ENCODE results near the gene PPP1R13B. TPM values are rescaled to one million over a fixed set of nuclear protein-coding genes. Genes with fewer than 3 reads are reported as not detected.

Gene PPP1R13B
- total and polyA plus RNA-seq, 2 experiments from 2014 or later, result 88.5 to 124 TPM

- H3K4me1 ChIP-seq (ENCODE audit: low read depth), result no peaks in the 10 kb centered on the region
- TF ChIP-seq CTCF (IDR thresholded peaks at IDR 0.05; ENCODE audit: low read depth, low read length), result no peak
- peak overlapping the region; percentile 27 for H3K27ac ChIP-seq
- H3K4me3 ChIP-seq, result no peak overlapping the region
- no peaks in the 10 kb centered on the region for H3K27me3 ChIP-seq
- H3K9me3 ChIP-seq (ENCODE audit: low read depth), result no peaks in the 10 kb centered on the region
- H3K36me3 ChIP-seq, result peaks cover 73% of the 10 kb centered on the region
- no peak for DNase-seq (ENCODE audit: low read depth in 1 of 2, low spot score in 1 of 2)
Measured at GRCh38 chr14:103739793-103740501, 107.4 kb downstream of the PPP1R13B start.

GRCh38 chr14:103739466-103739792 lies 107.9 kb downstream of the PPP1R13B start:
- no peak overlapping the region for H3K4me3 ChIP-seq
- H3K27ac ChIP-seq, result peak overlapping the region; percentile 27
- no peaks in the 10 kb centered on the region for H3K9me3 ChIP-seq (ENCODE audit: low read depth)
- no peak for DNase-seq (ENCODE audit: low read depth in 1 of 2, low spot score in 1 of 2)
- peaks cover 71% of the 10 kb centered on the region for H3K36me3 ChIP-seq
- TF ChIP-seq CTCF (IDR thresholded peaks at IDR 0.05; ENCODE audit: low read depth, low read length), result no peak
- no peaks in the 10 kb centered on the region for H3K4me1 ChIP-seq (ENCODE audit: low read depth)
- H3K27me3 ChIP-seq, result no peaks in the 10 kb centered on the region

- peaks cover 71% of the 10 kb centered on the region for H3K36me3 ChIP-seq
- H3K9me3 ChIP-seq (ENCODE audit: low read depth), result no peaks in the 10 kb centered on the region
- H3K4me1 ChIP-seq (ENCODE audit: low read depth), result no peaks in the 10 kb centered on the region
- no peak overlapping the region for H3K4me3 ChIP-seq
- DNase-seq (ENCODE audit: low read depth in 1 of 2, low spot score in 1 of 2), result no peak
- TF ChIP-seq CTCF (IDR thresholded peaks at IDR 0.05; ENCODE audit: low read depth, low read length), result no peak
- no peaks in the 10 kb centered on the region for H3K27me3 ChIP-seq
- peak overlapping the region; percentile 27 for H3K27ac ChIP-seq
Measured at GRCh38 chr14:103738701-103739451, 108.5 kb downstream of the PPP1R13B start.

GRCh38 chr14:103738166-103738565 lies 109.2 kb downstream of the PPP1R13B start:
- DNase-seq (ENCODE audit: low read depth in 1 of 2, low spot score in 1 of 2), result no peak
- Histone ChIP-seq H3K4me3 (no peak overlapping the region), H3K27ac (no peak overlapping the region), H3K36me3 (peaks cover 70% of the 10 kb centered on the region), H3K9me3 (ENCODE audit: low read depth) (no peaks in the 10 kb centered on the region), H3K4me1 (ENCODE audit: low read depth) (no peaks in the 10 kb centered on the region), H3K27me3 (no peaks in the 10 kb centered on the region)
- no peak for TF ChIP-seq CTCF (IDR thresholded peaks at IDR 0.05; ENCODE audit: low read depth, low read length)

GRCh38 chr14:103737432-103738045 lies 109.8 kb downstream of the PPP1R13B start:
- Histone ChIP-seq H3K27ac (no peak overlapping the region), H3K9me3 (ENCODE audit: low read depth) (no peaks in the 10 kb centered on the region), H3K4me1 (ENCODE audit: low read depth) (no peaks in the 10 kb centered on the region), H3K4me3 (no peak overlapping the region), H3K36me3 (peaks cover 75% of the 10 kb centered on the region), H3K27me3 (no peaks in the 10 kb centered on the region)
- no peak for DNase-seq (ENCODE audit: low read depth in 1 of 2, low spot score in 1 of 2)
- TF ChIP-seq CTCF (IDR thresholded peaks at IDR 0.05; ENCODE audit: low read depth, low read length), result no peak

Data from cardiac muscle cell (in vitro differentiated cells and primary cell).